ENCODE measurements around the gene HSD17B1.

The HSD17B1 gene

GRCh38 chr17:42521036-42521435, 31.7 kb upstream of the HSD17B1 start:
- Histone ChIP-seq H3K4me1 (peaks cover 18 to 99% (median 90%) of the 10 kb centered on the region in 4 donors), H3K4me3 (peak overlapping the region in 1 of 2 donors; percentile 5), H3K27me3 (no peaks in the 10 kb centered on the region), H3K9me3 (no peaks in the 10 kb centered on the region), H3K36me3 (peaks cover 0 to 16% (median 0%) of the 10 kb centered on the region in 3 donors), H3K27ac (peak overlapping the region; percentile 92)
- DNase-seq = no peak
- no peak for TF ChIP-seq CTCF (IDR thresholded peaks at IDR 0.05)
- intact Hi-C loops (cut with DNase I; ENCODE audit: low total_unique reads) = loop anchor here (5.0 kb wide), 1 partner anchor 99 kb away; the partner anchor contains the start of gene CAVIN1

- intact Hi-C loops (cut with DNase I; ENCODE audit: low total_unique reads) = loop anchor here (5.0 kb wide), 1 partner anchor 99 kb away; the partner anchor contains the start of gene CAVIN1
- H3K4me3 ChIP-seq = no peak overlapping the region
- TF ChIP-seq CTCF (IDR thresholded peaks at IDR 0.05) = no peak
These were observed 31.0 kb upstream of the HSD17B1 start for GRCh38 chr17:42521666-42522262.

GRCh38 chr17:42522263-42522790, 30.4 kb upstream of the HSD17B1 start:
- Histone ChIP-seq H3K9me3 (no peaks in the 10 kb centered on the region), H3K36me3 (peaks cover 0 to 9% (median 0%) of the 10 kb centered on the region in 3 donors)

More at GRCh38 chr17:42521666-42522262, 31.0 kb upstream of the HSD17B1 start:
- Histone ChIP-seq H3K27me3 (no peaks in the 10 kb centered on the region), H3K4me1 (peaks cover 18 to 99% (median 85%) of the 10 kb centered on the region in 4 donors), H3K36me3 (peaks cover 0 to 11% (median 0%) of the 10 kb centered on the region in 3 donors), H3K9me3 (no peaks in the 10 kb centered on the region), H3K27ac (peak overlapping the region; percentile 92)
- DNase-seq = peak in 1 of 2 donors; percentile 76

GRCh38 chr17:42522798-42523278, 29.9 kb upstream of the HSD17B1 start:
- no peak for TF ChIP-seq CTCF (IDR thresholded peaks at IDR 0.05)

More at GRCh38 chr17:42522263-42522790, 30.4 kb upstream of the HSD17B1 start:
- H3K27ac ChIP-seq = peak overlapping the region; percentile 92
- no peaks in the 10 kb centered on the region for H3K27me3 ChIP-seq
- H3K4me1 ChIP-seq = peaks cover 18 to 99% (median 84%) of the 10 kb centered on the region in 4 donors
- DNase-seq = no peak
- TF ChIP-seq CTCF (IDR thresholded peaks at IDR 0.05) = no peak
- H3K4me3 ChIP-seq = no peak overlapping the region
- intact Hi-C loops (cut with DNase I; ENCODE audit: low total_unique reads) = loop anchor here (5.0 kb wide), 1 partner anchor 100 kb away; the partner anchor contains the start of gene CAVIN1

GRCh38 chr17:42525221-42525620, 27.5 kb upstream of the HSD17B1 start:
- TF ChIP-seq CTCF (IDR thresholded peaks at IDR 0.05) = no peak
- peak overlapping the region; percentile 92 for H3K27ac ChIP-seq
- no peak overlapping the region for H3K4me3 ChIP-seq
- no peaks in the 10 kb centered on the region for H3K9me3 ChIP-seq
- peaks cover 9 to 74% (median 57%) of the 10 kb centered on the region in 4 donors for H3K4me1 ChIP-seq
- H3K36me3 ChIP-seq = peaks cover 0 to 9% (median 0%) of the 10 kb centered on the region in 3 donors
- DNase-seq = no peak
- no peaks in the 10 kb centered on the region for H3K27me3 ChIP-seq
- intact Hi-C loops (cut with DNase I; ENCODE audit: low total_unique reads) = no loop called here

More at GRCh38 chr17:42522798-42523278, 29.9 kb upstream of the HSD17B1 start:
- Histone ChIP-seq H3K27ac (peak overlapping the region; percentile 92), H3K27me3 (no peaks in the 10 kb centered on the region), H3K4me1 (peaks cover 18 to 96% (median 80%) of the 10 kb centered on the region in 4 donors), H3K9me3 (no peaks in the 10 kb centered on the region), H3K4me3 (no peak overlapping the region), H3K36me3 (peaks cover 0 to 9% (median 0%) of the 10 kb centered on the region in 3 donors)
- intact Hi-C loops (cut with DNase I; ENCODE audit: low total_unique reads) = loop anchor here (5.0 kb wide), 1 partner anchor 101 kb away; the partner anchor contains the start of gene CAVIN1
- no peak for DNase-seq

Data from tibial artery (tissue), 4 donors.